Skeletal muscle satellite cell (primary cell): ENCODE data around the gene SCIN.
"Not testable (repeated sequence)": the region's sequence is repeated elsewhere in the genome, so short reads cannot be mapped to it uniquely, and the experiment has no call there.

Experiments
- H3K27me3 ChIP-seq: 2 replicates; pipeline ENCODE4 v1.7.0; 2013; ENCODE audit warnings: low read length; ENCODE audit not compliant: control insufficient read depth, insufficient read depth
- H3K36me3 ChIP-seq: 2 replicates; pipeline ENCODE4 v1.7.0; 2013; ENCODE audit warnings: mild to moderate bottlenecking, control low read depth, low read length; ENCODE audit not compliant: insufficient read depth
- H3K4me1 ChIP-seq: 2 replicates; pipeline ENCODE4 v1.7.0; 2013; ENCODE audit warnings: low read length; ENCODE audit not compliant: control insufficient read depth, insufficient read depth
- H3K4me2 ChIP-seq: 2 replicates; pipeline ENCODE4 v1.7.0; 2013; ENCODE audit warnings: mild to moderate bottlenecking, low read length
- H3K4me3 ChIP-seq: 2 replicates; pipeline ENCODE4 v1.7.0; 2013; ENCODE audit warnings: low read length
- H3K9ac ChIP-seq: 2 replicates; pipeline ENCODE4 v1.7.0; 2013; ENCODE audit warnings: mild to moderate bottlenecking, low read depth, low read length, moderate library complexity
- H3K9me3 ChIP-seq: replicated peaks from 2 replicates; pipeline ENCODE4 v1.7.0; 2013; ENCODE audit warnings: mild to moderate bottlenecking, control low read depth, low read length

SCIN gene

GRCh38 chr7:12640299-12641096 lies 70.0 kb downstream of the SCIN start:
- H3K27me3 ChIP-seq, result no peaks in the 10 kb centered on the region
- no peak overlapping the region for H3K4me2 ChIP-seq
- H3K4me1 ChIP-seq, result peaks cover 4% of the 10 kb centered on the region
- no peaks in the 10 kb centered on the region for H3K9me3 ChIP-seq
- no peak overlapping the region for H3K9ac ChIP-seq
- no peak overlapping the region for H3K4me3 ChIP-seq
- no peaks in the 10 kb centered on the region for H3K36me3 ChIP-seq

GRCh38 chr7:12641196-12641595 lies 70.7 kb downstream of the SCIN start:
- H3K9ac ChIP-seq, result no peak overlapping the region
- H3K27me3 ChIP-seq, result no peaks in the 10 kb centered on the region
- H3K4me1 ChIP-seq, result peaks cover 9% of the 10 kb centered on the region

GRCh38 chr7:12642508-12642907 lies 72.0 kb downstream of the SCIN start:
- H3K4me1 ChIP-seq, result peaks cover 15% of the 10 kb centered on the region
- no peak overlapping the region for H3K4me2 ChIP-seq
- no peaks in the 10 kb centered on the region for H3K9me3 ChIP-seq
- H3K36me3 ChIP-seq, result no peaks in the 10 kb centered on the region
- H3K27me3 ChIP-seq, result no peaks in the 10 kb centered on the region
- no peak overlapping the region for H3K4me3 ChIP-seq
- no peak overlapping the region for H3K9ac ChIP-seq

More at GRCh38 chr7:12641196-12641595, 70.7 kb downstream of the SCIN start:
- Histone ChIP-seq H3K4me3 (no peak overlapping the region), H3K9me3 (no peaks in the 10 kb centered on the region), H3K36me3 (no peaks in the 10 kb centered on the region), H3K4me2 (no peak overlapping the region)

GRCh38 chr7:12643001-12643643 lies 72.6 kb downstream of the SCIN start:
- Histone ChIP-seq H3K27me3 (no peaks in the 10 kb centered on the region), H3K4me1 (peaks cover 18% of the 10 kb centered on the region), H3K9ac (no peak overlapping the region), H3K4me3 (no peak overlapping the region), H3K36me3 (no peaks in the 10 kb centered on the region), H3K9me3 (no peaks in the 10 kb centered on the region), H3K4me2 (no peak overlapping the region)

GRCh38 chr7:12643644-12644043 lies 73.1 kb downstream of the SCIN start:
- H3K36me3 ChIP-seq, result no peaks in the 10 kb centered on the region

GRCh38 chr7:12645212-12645611 lies 74.7 kb downstream of the SCIN start:
- H3K9me3 ChIP-seq, H3K27me3 ChIP-seq: not testable (repeated sequence)

More at GRCh38 chr7:12643644-12644043, 73.1 kb downstream of the SCIN start:
- peaks cover 17% of the 10 kb centered on the region for H3K4me1 ChIP-seq
- no peak overlapping the region for H3K4me2 ChIP-seq
- no peak overlapping the region for H3K9ac ChIP-seq
- no peaks in the 10 kb centered on the region for H3K9me3 ChIP-seq
- no peak overlapping the region for H3K4me3 ChIP-seq
- H3K27me3 ChIP-seq, result no peaks in the 10 kb centered on the region

GRCh38 chr7:12646139-12646538 lies 75.6 kb downstream of the SCIN start:
- Histone ChIP-seq H3K9me3 (no peaks in the 10 kb centered on the region), H3K4me1 (peaks cover 17% of the 10 kb centered on the region), H3K27me3 (no peaks in the 10 kb centered on the region), H3K4me3 (no peak overlapping the region), H3K9ac (no peak overlapping the region), H3K4me2 (no peak overlapping the region), H3K36me3 (no peaks in the 10 kb centered on the region)

More at GRCh38 chr7:12645212-12645611, 74.7 kb downstream of the SCIN start:
- H3K9ac ChIP-seq, H3K4me3 ChIP-seq, H3K36me3 ChIP-seq, H3K4me2 ChIP-seq: not testable (repeated sequence)
- H3K4me1 ChIP-seq, result peaks cover 17% of the 10 kb centered on the region

- H3K27me3 ChIP-seq, result no peaks in the 10 kb centered on the region
- H3K9ac ChIP-seq, result no peak overlapping the region
- H3K9me3 ChIP-seq, result no peaks in the 10 kb centered on the region
- peaks cover 17% of the 10 kb centered on the region for H3K4me1 ChIP-seq
- no peak overlapping the region for H3K4me2 ChIP-seq
- H3K4me3 ChIP-seq, result no peak overlapping the region
- H3K36me3 ChIP-seq, result no peaks in the 10 kb centered on the region
Observed at GRCh38 chr7:12647364-12648219, 77.1 kb downstream of the SCIN start.

- Histone ChIP-seq H3K9ac (no peak overlapping the region), H3K4me2 (no peak overlapping the region), H3K27me3 (no peaks in the 10 kb centered on the region), H3K36me3 (no peaks in the 10 kb centered on the region), H3K4me1 (peaks cover 28% of the 10 kb centered on the region), H3K4me3 (no peak overlapping the region), H3K9me3 (no peaks in the 10 kb centered on the region)
Observed at GRCh38 chr7:12648704-12649261, 78.3 kb downstream of the SCIN start.

GRCh38 chr7:12649348-12649747 lies 78.8 kb downstream of the SCIN start:
- H3K4me1 ChIP-seq, result peaks cover 33% of the 10 kb centered on the region
- H3K9ac ChIP-seq, result no peak overlapping the region
- H3K27me3 ChIP-seq, result no peaks in the 10 kb centered on the region
- no peak overlapping the region for H3K4me3 ChIP-seq
- no peaks in the 10 kb centered on the region for H3K36me3 ChIP-seq
- H3K4me2 ChIP-seq, result no peak overlapping the region
- no peaks in the 10 kb centered on the region for H3K9me3 ChIP-seq

- no peaks in the 10 kb centered on the region for H3K36me3 ChIP-seq
- no peak overlapping the region for H3K9ac ChIP-seq
Observed at GRCh38 chr7:12650080-12650479, 79.6 kb downstream of the SCIN start.

More at GRCh38 chr7:12650080-12650479, 79.6 kb downstream of the SCIN start:
- Histone ChIP-seq H3K4me1 (peaks cover 38% of the 10 kb centered on the region), H3K4me2 (no peak overlapping the region), H3K4me3 (no peak overlapping the region), H3K9me3 (no peaks in the 10 kb centered on the region), H3K27me3 (no peaks in the 10 kb centered on the region)
